ENCODE data around the gene ELP5. TPM values are rescaled to one million over a fixed set of nuclear protein-coding genes. Genes with fewer than 3 reads are reported as not detected.
A peak's percentile ranks its signal among the peaks of the same experiment; 100 is the strongest.

The ELP5 gene
- total RNA-seq, 2 experiments from 2014 or later, result 84.6 to 97.3 TPM

GRCh38 chr17:7253082-7253481, 1.1 kb downstream of the ELP5 start:
- H3K36me3 ChIP-seq (ENCODE audit: insufficient read depth, low read length), result peaks cover 45% of the 10 kb centered on the region
- no peak for DNase-seq (ENCODE audit: low spot score)
- H3K27ac ChIP-seq (ENCODE audit: low read depth, low read length, poor library complexity, severe bottlenecking), result peak overlapping the region; percentile 71
- H3K79me2 ChIP-seq (ENCODE audit: insufficient read depth, low read depth, low read length), result peaks cover 50% of the 10 kb centered on the region
- peaks cover 18% of the 10 kb centered on the region for H4K20me1 ChIP-seq (ENCODE audit: insufficient read depth, low read length)
- H3K4me1 ChIP-seq (ENCODE audit: insufficient read depth, low read length, poor library complexity, severe bottlenecking), result peaks cover 26% of the 10 kb centered on the region
- H3K4me2 ChIP-seq (ENCODE audit: low read length), result peak overlapping the region; percentile 87
- no peaks in the 10 kb centered on the region for H3K9me2 ChIP-seq (ENCODE audit: insufficient read depth, low read length)
- 0 out of 2 replicates have a peak overlapping the region, but pooled peaks have one; percentile 5 for H2AFZ ChIP-seq (ENCODE audit: low read length)
- TF ChIP-seq, protein P1, sequence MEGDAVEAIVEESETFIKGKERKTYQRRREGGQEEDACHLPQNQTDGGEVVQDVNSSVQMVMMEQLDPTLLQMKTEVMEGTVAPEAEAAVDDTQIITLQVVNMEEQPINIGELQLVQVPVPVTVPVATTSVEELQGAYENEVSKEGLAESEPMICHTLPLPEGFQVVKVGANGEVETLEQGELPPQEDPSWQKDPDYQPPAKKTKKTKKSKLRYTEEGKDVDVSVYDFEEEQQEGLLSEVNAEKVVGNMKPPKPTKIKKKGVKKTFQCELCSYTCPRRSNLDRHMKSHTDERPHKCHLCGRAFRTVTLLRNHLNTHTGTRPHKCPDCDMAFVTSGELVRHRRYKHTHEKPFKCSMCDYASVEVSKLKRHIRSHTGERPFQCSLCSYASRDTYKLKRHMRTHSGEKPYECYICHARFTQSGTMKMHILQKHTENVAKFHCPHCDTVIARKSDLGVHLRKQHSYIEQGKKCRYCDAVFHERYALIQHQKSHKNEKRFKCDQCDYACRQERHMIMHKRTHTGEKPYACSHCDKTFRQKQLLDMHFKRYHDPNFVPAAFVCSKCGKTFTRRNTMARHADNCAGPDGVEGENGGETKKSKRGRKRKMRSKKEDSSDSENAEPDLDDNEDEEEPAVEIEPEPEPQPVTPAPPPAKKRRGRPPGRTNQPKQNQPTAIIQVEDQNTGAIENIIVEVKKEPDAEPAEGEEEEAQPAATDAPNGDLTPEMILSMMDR (conservative IDR thresholded peaks at IDR 0.05; ENCODE audit: low read length), result no peak
- no peak for TF ChIP-seq EZH2phosphoT487 (IDR thresholded peaks at IDR 0.05; ENCODE audit: borderline replicate concordance, low read depth, low read length)
- ChIA-PET POLR2A (no interaction called here), CTCF (ENCODE audit: unreplicated experiment) (no interaction called here)
- H3K4me3 ChIP-seq (ENCODE audit: low read depth, low read length, poor library complexity, severe bottlenecking), result peak overlapping the region; percentile 83
- no TSS peak for BruUV-seq (replicated peaks)
- intact Hi-C loops (cut with micrococcal nuclease; ENCODE audit: unreplicated experiment), result loop anchor here (2.0 to 5.0 kb wide), 4 partner anchors 14 to 584 kb away; partner anchors contain the start of genes EIF5A, PHF23, POLR2A and SLC35G6
- H3K9me3 ChIP-seq (ENCODE audit: low read length), result no peaks in the 10 kb centered on the region

DNA sequence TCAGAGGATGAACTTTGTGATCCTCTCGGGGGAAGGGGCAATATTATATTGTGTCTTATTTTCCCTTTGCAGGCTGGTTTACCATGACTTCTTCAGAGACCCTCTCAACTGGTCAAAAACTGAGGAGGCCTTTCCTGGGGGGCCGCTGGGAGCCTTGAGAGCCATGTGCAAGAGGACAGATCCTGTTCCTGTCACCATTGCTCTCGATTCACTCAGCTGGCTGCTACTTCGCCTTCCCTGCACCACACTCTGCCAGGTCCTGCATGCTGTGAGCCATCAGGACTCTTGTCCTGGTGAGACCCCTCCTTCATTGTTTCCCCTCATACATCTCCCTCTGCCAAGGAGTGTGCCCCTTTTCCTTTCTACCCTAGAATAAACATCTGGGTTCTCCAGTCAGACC, 2.5 kb downstream of the ELP5 start:
- BruUV-seq (replicated peaks), result no TSS peak
- no peak overlapping the region for H3K4me3 ChIP-seq (ENCODE audit: low read depth, low read length, poor library complexity, severe bottlenecking)

More for the DNA sequence above, 2.5 kb downstream of the ELP5 start:
- no peak overlapping the region for H2AFZ ChIP-seq (ENCODE audit: low read length)
- DNase-seq (ENCODE audit: low spot score), result no peak
- H3K4me1 ChIP-seq (ENCODE audit: insufficient read depth, low read length, poor library complexity, severe bottlenecking), result peaks cover 17% of the 10 kb centered on the region
- peaks cover 36% of the 10 kb centered on the region for H3K79me2 ChIP-seq (ENCODE audit: insufficient read depth, low read depth, low read length)
- H3K4me2 ChIP-seq (ENCODE audit: low read length), result no peak overlapping the region
- ChIA-PET POLR2A (interaction anchor here (0.6 to 0.7 kb wide), 2 partner anchors 11 to 52 kb away, joined by 3 to 4 read pairs; no protein-coding TSS in a partner anchor), CTCF (ENCODE audit: unreplicated experiment) (no interaction called here)
- intact Hi-C loops (cut with micrococcal nuclease; ENCODE audit: unreplicated experiment), result loop anchor here (5.0 kb wide), 2 partner anchors 228 to 583 kb away; partner anchors contain the start of genes POLR2A and SLC35G6
- H3K27ac ChIP-seq (ENCODE audit: low read depth, low read length, poor library complexity, severe bottlenecking), result no peak overlapping the region
- H3K36me3 ChIP-seq (ENCODE audit: insufficient read depth, low read length), result peaks cover 49% of the 10 kb centered on the region
- no peaks in the 10 kb centered on the region for H3K9me3 ChIP-seq (ENCODE audit: low read length)
- peaks cover 12% of the 10 kb centered on the region for H4K20me1 ChIP-seq (ENCODE audit: insufficient read depth, low read length)
- no peaks in the 10 kb centered on the region for H3K9me2 ChIP-seq (ENCODE audit: insufficient read depth, low read length)
- TF ChIP-seq, protein P1 (conservative IDR thresholded peaks at IDR 0.05; ENCODE audit: low read length), result no peak
- no peak for TF ChIP-seq EZH2phosphoT487 (IDR thresholded peaks at IDR 0.05; ENCODE audit: borderline replicate concordance, low read depth, low read length)

Data from OCI-LY7 (cell line).